Measurements from ENCODE around the gene C2CD2L. TPM values are rescaled to one million over a fixed set of nuclear protein-coding genes. Genes with fewer than 3 reads are reported as not detected.
"Not testable (repeated sequence)": the region's sequence is repeated elsewhere in the genome, so short reads cannot be mapped to it uniquely, and the experiment has no call there.

The C2CD2L gene
- total RNA-seq (2021) (6.7 and 9.3 TPM in 2 replicates), Bru-seq, nascent RNA (percentile 55 among the genes with signal in this experiment), BruChase-seq, experiment 1, labeled RNA remaining after a 2-hour chase (percentile 50 among the genes with signal in this experiment), BruChase-seq, experiment 2, labeled RNA remaining after a 6-hour chase (percentile 71 among the genes with signal in this experiment)
- long read RNA-seq, full-length matches to known transcripts, result 1 of 2 reads
- long read RNA-seq, partial matches to known transcripts, result 1 of 2 reads
- long read RNA-seq, other reads (novel, unspliced or antisense), result 0 of 2 reads

DNA sequence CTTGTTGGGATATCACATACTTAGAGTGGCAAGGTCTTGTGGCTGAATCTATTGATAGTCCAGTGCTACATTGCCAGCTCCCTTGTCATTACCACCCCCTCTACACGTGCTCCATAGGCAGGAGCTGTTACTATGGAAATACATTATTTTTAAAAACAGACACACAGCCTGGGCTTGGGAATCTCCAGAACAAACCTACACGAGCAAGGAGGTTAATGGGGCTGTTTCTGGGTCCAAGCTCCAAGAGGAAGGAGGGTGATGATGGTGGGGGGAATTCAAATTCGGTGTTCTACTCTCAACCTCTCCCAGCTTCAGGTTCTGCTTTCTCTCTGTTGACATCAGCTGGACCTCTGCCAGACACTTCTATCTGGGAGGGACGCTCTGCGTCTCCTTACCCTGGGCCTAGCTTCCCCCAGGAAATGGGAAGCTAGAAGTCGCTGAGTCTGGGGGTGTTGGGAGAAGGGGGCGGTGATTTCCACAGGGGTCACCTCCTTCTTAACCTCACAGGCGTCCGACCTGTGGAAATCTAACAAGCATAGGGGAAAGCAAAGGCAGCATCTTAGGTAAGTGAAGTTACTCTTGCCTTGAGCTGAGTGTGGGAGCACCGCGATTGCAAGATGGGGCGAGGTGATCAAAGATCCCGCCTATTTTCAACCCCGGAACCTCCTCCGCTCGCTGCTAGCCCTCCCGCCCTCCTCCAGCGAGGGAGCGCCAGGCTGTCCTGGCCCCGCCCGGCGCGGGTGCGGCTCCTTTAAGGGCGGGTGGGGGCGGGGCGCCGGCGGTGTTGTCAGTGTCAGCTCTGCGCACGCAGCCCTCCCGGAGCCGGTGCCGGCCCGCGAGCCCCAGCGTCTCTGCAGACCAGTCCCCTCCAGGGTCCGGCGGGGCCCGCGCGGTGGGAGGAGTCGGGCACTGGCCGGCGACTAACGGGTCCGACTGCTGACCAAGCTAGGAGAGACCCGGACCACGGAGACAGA is at the start of gene C2CD2L:
TSS of gene C2CD2L (plus strand) at position 781 of the 974 bp plus-strand sequence. CDS start 398 bp downstream, outside the sequence.
- Histone ChIP-seq H3K27me3 (ENCODE audit: insufficient read depth, low read depth) (no peaks in the 10 kb centered on the region), H3K9me2 (ENCODE audit: insufficient read depth) (no peaks in the 10 kb centered on the region), H3F3A (ENCODE audit: insufficient read depth, low read depth) (peaks cover 35% of the 10 kb centered on the region), H3K9me3 (ENCODE audit: insufficient read depth, low read depth) (no peaks in the 10 kb centered on the region), H3K4me2 (peak within 1 kb of the TSS; percentile 96), H3K36me3 (ENCODE audit: low read depth) (peaks cover 8% of the 10 kb centered on the region; the same call in 1 of the 2 replicates), H3K4me3 (peak within 1 kb of the TSS; percentile 90), H4K20me1 (ENCODE audit: insufficient read depth) (no peaks in the 10 kb centered on the region), H3K4me1 (replicated peaks; ENCODE audit: insufficient read depth) (peaks cover 35% of the 10 kb centered on the region), H3K27ac (peak within 1 kb of the TSS; percentile 45), H3K79me2 (ENCODE audit: low read depth) (peaks cover 16% of the 10 kb centered on the region), H2AFZ (peak within 1 kb of the TSS; percentile 81)
- DNase-seq, result peak; percentile 81 to 87
- no peak for TF ChIP-seq EZH2 (IDR thresholded peaks at IDR 0.05; ENCODE audit: low read depth)
- TF ChIP-seq, protein P1, sequence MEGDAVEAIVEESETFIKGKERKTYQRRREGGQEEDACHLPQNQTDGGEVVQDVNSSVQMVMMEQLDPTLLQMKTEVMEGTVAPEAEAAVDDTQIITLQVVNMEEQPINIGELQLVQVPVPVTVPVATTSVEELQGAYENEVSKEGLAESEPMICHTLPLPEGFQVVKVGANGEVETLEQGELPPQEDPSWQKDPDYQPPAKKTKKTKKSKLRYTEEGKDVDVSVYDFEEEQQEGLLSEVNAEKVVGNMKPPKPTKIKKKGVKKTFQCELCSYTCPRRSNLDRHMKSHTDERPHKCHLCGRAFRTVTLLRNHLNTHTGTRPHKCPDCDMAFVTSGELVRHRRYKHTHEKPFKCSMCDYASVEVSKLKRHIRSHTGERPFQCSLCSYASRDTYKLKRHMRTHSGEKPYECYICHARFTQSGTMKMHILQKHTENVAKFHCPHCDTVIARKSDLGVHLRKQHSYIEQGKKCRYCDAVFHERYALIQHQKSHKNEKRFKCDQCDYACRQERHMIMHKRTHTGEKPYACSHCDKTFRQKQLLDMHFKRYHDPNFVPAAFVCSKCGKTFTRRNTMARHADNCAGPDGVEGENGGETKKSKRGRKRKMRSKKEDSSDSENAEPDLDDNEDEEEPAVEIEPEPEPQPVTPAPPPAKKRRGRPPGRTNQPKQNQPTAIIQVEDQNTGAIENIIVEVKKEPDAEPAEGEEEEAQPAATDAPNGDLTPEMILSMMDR (conservative IDR thresholded peaks at IDR 0.05), result no peak
- intact Hi-C loops (cut with micrococcal nuclease; ENCODE audit: unreplicated experiment), result loop anchor here (2.0 kb wide), 1 partner anchor 14 kb away; the partner anchor contains the start of gene HINFP
- TSS peak; percentile 92 for BruUV-seq (replicated peaks)
- CTCF ChIA-PET, result interaction anchor here (0.6 to 1.2 kb wide), 4 partner anchors 9 to 231 kb away, joined by 4 to 9 read pairs (median 8); no protein-coding TSS in a partner anchor
- POLR2A ChIA-PET (ENCODE audit: unreplicated experiment), result interaction anchor here (0.6 to 1.5 kb wide), 11 partner anchors 8 to 188 kb away, joined by 3 to 11 read pairs (median 5); partner anchors contain the start of genes HINFP and VPS11

DNA sequence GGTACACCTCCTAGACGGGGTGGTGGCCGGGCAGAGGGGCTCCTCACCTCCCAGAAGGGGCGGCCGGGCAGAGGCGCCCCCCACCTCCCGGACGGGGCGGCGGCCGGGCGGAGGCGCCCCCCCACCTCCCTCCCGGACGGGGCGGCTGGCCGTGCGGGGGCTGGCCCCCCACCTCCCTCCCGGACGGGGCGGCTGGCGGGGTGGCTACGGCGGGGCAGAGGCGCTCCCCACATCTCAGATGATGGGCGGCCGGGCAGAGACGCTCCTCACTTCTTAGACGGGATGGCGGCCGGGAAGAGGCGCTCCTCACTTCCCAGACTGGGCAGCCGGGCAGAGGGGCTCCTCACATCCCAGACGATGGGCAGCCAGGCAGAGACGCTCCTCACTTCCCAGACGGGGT is 48.0 kb upstream of the C2CD2L start:
- peaks cover 31% of the 10 kb centered on the region for H3K79me2 ChIP-seq (ENCODE audit: low read depth)
- DNase-seq; H3K4me2 ChIP-seq; H3K4me3 ChIP-seq; CTCF ChIA-PET; H2AFZ ChIP-seq; H3K9me3 ChIP-seq (ENCODE audit: insufficient read depth, low read depth); BruUV-seq (replicated peaks); intact Hi-C loops (cut with micrococcal nuclease; ENCODE audit: unreplicated experiment); H3K9me2 ChIP-seq (ENCODE audit: insufficient read depth); POLR2A ChIA-PET (ENCODE audit: unreplicated experiment); H3K36me3 ChIP-seq (ENCODE audit: low read depth); H3K27ac ChIP-seq; H3K27me3 ChIP-seq (ENCODE audit: insufficient read depth, low read depth): not testable (repeated sequence)
- peaks cover 11% of the 10 kb centered on the region; the same call in 1 of the 2 replicates for H4K20me1 ChIP-seq (ENCODE audit: insufficient read depth)
- H3F3A ChIP-seq (ENCODE audit: insufficient read depth, low read depth), result peaks cover 17% of the 10 kb centered on the region; the same call in 1 of the 2 replicates
- H3K4me1 ChIP-seq (replicated peaks; ENCODE audit: insufficient read depth), result peaks cover 14% of the 10 kb centered on the region

DNA sequence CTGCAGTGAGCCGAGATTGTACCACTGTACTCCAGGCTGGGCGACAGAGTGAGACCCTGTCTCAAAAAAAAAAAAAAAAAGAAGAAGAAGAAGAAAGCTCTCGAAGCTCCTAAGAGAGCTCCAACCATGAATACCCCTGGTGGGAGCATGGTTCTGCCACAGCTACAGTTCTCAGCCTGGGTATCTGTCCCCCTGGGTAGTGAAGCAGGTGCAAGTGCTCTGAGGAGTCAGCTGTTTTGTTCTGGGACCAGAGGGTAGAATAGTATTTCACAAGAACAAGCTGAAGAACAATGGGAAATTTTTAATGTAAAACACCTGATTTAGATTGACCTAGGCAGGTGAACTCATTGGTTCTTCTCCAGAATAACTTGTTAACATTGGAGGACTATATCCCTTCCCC is 45.9 kb upstream of the C2CD2L start:
- H3F3A ChIP-seq (ENCODE audit: insufficient read depth, low read depth), result peaks cover 20% of the 10 kb centered on the region
- H3K36me3 ChIP-seq (ENCODE audit: low read depth), result no peaks in the 10 kb centered on the region
- intact Hi-C loops (cut with micrococcal nuclease; ENCODE audit: unreplicated experiment), result no loop called here
- no peaks in the 10 kb centered on the region for H4K20me1 ChIP-seq (ENCODE audit: insufficient read depth)
- no peak overlapping the region for H3K27ac ChIP-seq
- H3K9me2 ChIP-seq (ENCODE audit: insufficient read depth), result no peaks in the 10 kb centered on the region
- H3K79me2 ChIP-seq (ENCODE audit: low read depth), result peaks cover 19% of the 10 kb centered on the region
- no peak overlapping the region for H2AFZ ChIP-seq
- no TSS peak for BruUV-seq (replicated peaks)
- TF ChIP-seq, protein P1 (conservative IDR thresholded peaks at IDR 0.05), result no peak
- no peak for TF ChIP-seq EZH2 (IDR thresholded peaks at IDR 0.05; ENCODE audit: low read depth)
- no peaks in the 10 kb centered on the region for H3K27me3 ChIP-seq (ENCODE audit: insufficient read depth, low read depth)
- ChIA-PET CTCF (interaction anchor here (0.6 to 0.7 kb wide), 2 partner anchors 123 to 256 kb away, joined by 4 to 7 read pairs; partner anchors contain the start of gene MCAM), POLR2A (ENCODE audit: unreplicated experiment) (no interaction called here)
- peak in 1 of 2 experiments; percentile 1 for DNase-seq
- H3K9me3 ChIP-seq (ENCODE audit: insufficient read depth, low read depth), result no peaks in the 10 kb centered on the region
- peaks cover 8% of the 10 kb centered on the region for H3K4me1 ChIP-seq (replicated peaks; ENCODE audit: insufficient read depth)
- H3K4me2 ChIP-seq, result no peak overlapping the region
- H3K4me3 ChIP-seq, result no peak overlapping the region

Data from PC-9 (cell line).